NOMO-1 treated with DMSO at 0.1 percent for 48 hours (cell line): ENCODE results near the gene IL4.
"Not testable (repeated sequence)": the region's sequence is repeated elsewhere in the genome, so short reads cannot be mapped to it uniquely, and the experiment has no call there.

Experiments used
- DNase-seq: peaks from one replicate; lab custom pipeline; 2025; ENCODE audit not compliant: unreplicated experiment; lab: John Stamatoyannopoulos, UW

Gene IL4

DNA sequence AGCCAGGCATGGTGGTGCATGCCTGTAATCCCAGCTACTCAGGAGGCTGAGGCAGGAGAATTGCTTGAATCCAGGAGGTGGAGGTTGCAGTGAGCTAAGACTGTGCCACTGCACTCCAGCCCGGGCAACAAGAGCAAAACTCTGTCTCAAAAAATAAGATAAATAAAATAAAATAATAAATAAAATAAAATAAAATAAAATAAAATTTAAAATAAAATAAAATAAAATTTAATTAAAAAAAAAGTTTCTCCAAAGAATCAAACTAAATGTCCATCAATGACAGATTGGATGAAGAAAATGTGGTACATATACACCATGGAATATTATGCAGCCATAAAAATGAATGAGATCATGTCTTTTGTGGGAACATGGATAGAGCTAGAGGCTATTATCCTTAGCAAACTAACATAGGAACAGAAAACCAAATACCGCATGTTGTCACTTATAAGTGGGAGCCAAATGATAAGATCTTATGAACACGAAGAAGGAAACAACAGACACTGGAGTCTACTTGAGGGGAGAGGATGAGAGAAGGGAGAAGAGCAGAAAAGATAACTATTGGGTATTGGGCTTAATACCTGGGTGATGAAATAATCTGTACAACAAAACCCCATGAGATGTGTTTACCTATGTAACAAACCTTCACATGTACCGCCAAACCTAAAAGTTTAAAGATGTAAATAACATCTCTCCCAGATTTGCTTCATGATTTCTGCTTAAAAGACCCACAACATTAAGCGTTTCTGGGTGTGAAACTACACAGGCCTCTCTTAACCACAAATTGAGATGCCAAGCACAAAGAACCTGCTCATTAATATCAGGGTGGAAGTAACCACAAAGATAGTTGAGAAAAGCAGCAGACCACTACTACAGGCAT, 18.2 kb downstream of the IL4 start:
- DNase-seq, result not testable (repeated sequence)

DNA sequence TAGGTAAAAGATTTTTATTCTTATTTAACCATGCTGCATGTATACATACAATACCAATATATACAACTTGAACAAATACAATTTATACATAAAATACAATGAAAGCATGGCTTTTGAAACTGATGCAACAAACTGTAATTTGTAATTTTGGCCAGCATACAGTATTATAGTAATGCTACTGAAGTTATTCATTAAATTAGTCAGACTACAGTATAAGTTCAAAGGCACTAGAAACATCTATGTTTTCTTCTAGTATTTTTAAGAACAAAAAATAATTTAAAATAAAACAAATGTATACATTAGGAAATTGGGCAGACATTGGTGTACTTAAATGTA, 18.8 kb downstream of the IL4 start:
- DNase-seq, result no peak

DNA sequence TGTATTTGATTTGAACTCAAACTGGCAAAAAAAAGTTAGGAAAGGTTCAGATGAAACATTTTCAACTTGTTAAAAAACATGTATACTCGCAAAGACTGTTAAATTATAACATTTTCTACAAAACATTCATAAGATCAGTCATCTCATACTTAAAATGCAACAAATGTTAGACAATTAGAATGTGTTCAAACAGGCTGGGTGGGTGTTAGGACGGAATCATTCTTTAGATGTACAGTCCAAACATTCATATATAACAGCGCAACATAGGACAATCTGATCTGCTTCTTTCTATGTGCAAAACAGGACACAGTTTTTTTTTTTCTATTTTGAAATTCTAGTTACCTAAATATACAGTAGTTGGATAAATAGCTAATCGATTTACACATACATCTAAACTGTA, 22.2 kb downstream of the IL4 start:
- no peak for DNase-seq

DNA sequence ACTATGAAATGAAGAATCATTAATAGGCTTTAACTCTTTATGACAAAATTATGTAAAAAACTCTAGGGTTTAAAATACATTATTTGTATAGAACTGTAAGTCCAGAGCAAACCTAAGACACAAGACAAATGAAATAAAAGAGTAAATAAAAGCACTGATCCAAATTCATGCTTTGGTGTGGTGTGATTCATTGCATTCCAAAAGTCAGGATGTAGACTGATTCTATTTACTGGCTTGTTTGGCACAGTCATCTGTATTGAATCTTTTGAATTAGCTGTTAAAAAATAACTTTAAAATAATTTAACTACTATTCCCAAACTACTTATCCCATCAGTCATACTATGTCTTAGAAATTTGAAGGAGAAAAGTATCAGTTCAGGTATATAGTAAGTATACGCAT, 31.1 kb downstream of the IL4 start:
- no peak for DNase-seq

DNA sequence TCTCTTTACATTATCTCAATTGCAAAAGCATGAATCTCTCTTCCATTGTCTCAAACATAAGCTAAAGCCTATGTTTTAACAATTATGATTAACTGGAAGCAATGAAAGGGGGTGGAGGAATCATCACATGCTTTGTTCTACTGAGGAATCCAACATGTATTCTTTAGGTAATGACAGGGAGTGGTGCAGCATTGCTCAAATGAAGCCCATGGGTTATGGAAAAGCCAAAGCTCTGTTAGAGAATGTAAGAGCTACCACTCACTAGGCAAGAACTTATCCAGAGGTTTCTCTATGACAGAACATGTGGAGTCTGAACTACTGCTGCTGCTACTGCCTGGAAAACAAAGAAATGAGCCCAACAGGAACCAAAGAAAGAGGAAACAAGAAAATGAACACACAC, 34.9 kb downstream of the IL4 start:
- DNase-seq, result no peak

DNA sequence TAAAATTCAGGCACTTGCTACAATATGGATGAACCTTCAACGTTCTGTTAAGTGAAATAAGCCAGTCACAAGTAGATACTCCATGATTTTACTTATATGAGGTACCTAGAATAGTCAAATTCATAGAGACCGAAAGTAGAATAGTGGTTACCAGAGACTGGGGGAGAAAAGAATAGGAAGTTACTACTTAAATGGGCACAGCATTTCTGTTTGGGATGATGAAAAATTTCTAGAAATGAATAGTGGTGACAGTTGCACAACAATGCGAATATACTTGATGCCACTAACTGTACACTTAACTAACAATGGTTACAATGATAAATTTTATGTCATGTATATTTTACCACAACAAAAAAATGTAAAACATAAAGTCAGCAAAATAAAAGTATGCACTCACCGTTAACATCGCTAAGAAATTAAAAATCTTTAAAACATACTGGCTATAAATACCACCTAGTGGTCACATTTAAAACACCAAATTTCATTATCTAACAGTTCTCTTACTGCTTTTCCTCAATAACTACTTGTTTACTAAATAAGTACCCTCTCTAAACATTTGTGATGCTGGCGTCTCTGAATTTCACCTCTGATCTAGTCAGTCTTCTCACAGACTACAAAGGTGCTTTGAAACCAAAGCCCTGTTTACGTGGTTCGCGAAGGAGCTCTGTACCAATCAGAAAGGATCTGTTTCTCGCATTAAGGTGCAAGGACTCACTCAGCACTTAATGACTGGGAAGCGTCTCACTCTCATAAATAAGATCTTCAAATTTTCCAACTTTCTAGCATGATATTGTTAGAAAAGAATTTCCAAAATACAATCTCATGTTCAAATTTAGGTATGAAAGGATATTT, 40.9 kb downstream of the IL4 start:
- DNase-seq, result peak; percentile 30

DNA sequence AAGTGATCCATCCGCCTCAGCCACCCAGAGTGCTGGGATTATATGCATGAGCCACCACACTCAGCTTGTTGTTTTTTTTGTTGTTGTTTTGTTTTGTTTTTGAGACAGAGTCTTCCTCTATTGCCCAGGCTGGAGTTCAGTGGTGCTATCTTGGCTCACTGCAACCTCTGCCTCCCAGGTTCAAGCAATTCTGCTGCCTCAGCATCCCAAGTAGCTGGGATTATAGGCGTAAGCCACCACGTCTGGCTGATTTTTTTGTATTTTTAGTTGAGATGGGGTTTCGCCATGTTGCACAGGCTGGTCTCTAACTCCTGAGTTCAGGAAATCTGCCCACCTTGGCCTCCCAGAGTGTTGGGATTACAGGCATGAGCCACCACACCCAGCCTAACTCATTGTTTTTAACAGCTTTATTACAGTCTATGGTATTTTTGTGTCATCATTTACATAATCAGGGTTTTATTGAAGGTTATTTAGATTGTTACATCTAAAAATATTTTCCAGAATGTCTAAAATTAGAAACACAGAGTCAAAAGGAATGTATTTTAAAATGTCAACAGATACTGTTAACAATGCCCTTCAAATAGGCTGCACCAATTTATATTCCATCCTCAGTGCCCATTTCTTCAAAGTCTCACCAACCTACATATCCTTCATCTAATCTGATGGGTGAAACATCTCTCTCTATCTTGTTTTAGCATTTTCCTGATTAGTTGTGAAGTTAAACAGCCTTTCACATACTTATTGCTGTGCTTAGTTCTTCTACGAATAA, 44.9 kb downstream of the IL4 start:
- DNase-seq, result no peak

DNA sequence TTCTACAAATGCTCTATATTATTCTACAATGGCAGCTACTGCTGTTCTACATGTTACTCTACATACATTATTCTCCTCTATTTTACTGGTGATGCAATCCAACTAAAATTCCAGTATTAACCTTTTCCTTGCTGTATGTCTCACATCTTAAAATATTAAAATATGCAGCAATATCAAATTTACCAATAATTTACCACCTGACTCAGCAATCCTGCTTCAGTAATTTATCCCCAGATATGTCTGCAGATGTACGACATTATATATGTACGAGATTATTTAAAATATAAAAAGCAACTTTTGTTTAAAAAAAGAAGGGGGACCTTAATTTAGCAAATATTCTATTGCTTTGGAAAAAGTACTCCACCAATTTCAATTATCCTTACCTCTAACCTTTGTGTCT, 52.0 kb downstream of the IL4 start:
- DNase-seq, result no peak

DNA sequence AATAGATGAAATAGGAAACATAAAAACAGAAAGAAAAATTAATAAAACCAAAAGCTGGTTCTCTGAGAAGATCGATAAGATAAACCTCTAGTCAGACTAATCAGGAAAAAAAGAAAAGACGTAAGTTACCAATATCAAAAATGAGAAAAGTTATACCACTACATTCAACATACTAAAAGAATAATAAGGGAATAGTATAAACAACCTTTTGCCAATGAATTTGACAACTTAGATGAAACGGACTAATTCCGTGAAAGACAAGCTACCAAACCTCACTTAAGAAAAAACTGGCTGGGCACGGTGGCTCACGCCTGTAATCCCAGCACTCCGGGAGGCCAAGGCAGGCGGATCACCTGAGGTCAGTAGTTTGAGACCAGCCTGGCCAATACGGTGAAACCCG, 56.1 kb downstream of the IL4 start:
- DNase-seq, result no peak
